ENCODE results near the gene CFAP20. TPM values are rescaled to one million over a fixed set of nuclear protein-coding genes. Genes with fewer than 3 reads are reported as not detected.
"Not testable (repeated sequence)": the region's sequence is repeated elsewhere in the genome, so short reads cannot be mapped to it uniquely, and the experiment has no call there.

CFAP20 gene
- total and polyA plus RNA-seq, 2 donors: 39.8 to 51.2 TPM

- no peak overlapping the region for H3K27ac ChIP-seq (ENCODE audit: low read depth)
- H3K4me1 ChIP-seq (ENCODE audit: insufficient read depth): no peaks in the 10 kb centered on the region
- H3K36me3 ChIP-seq (ENCODE audit: insufficient read depth): no peaks in the 10 kb centered on the region
- DNase-seq (ENCODE audit: extremely low spot score): no peak
- WGBS: 84% methylated on average over 12 of the region's 12 CpGs
- H3K4me3 ChIP-seq (ENCODE audit: low read depth, low read length): no peak overlapping the region
Measured at GRCh38 chr16:58099097-58099955, 29.9 kb downstream of the CFAP20 start.

- Histone ChIP-seq H3K36me3 (ENCODE audit: insufficient read depth) (no peaks in the 10 kb centered on the region), H3K4me1 (ENCODE audit: insufficient read depth) (no peaks in the 10 kb centered on the region), H3K4me3 (ENCODE audit: low read depth, low read length) (no peak overlapping the region), H3K27ac (ENCODE audit: low read depth) (no peak overlapping the region)
- WGBS: 77% methylated on average over 12 of the region's 12 CpGs
- DNase-seq (ENCODE audit: extremely low spot score): no peak
Measured at GRCh38 chr16:58098207-58099096, 30.7 kb downstream of the CFAP20 start.

GRCh38 chr16:58096249-58096648 is 32.9 kb downstream of the CFAP20 start:
- no peaks in the 10 kb centered on the region for H3K36me3 ChIP-seq (ENCODE audit: insufficient read depth)
- H3K4me3 ChIP-seq (ENCODE audit: low read depth, low read length): no peak overlapping the region
- no peak for DNase-seq (ENCODE audit: extremely low spot score)
- WGBS: 69% methylated on average over 2 of the region's 2 CpGs
- no peak overlapping the region for H3K27ac ChIP-seq (ENCODE audit: low read depth)
- no peaks in the 10 kb centered on the region for H3K4me1 ChIP-seq (ENCODE audit: insufficient read depth)

- not testable (repeated sequence) for DNase-seq (ENCODE audit: extremely low spot score); H3K4me1 ChIP-seq (ENCODE audit: insufficient read depth); H3K36me3 ChIP-seq (ENCODE audit: insufficient read depth); H3K27ac ChIP-seq (ENCODE audit: low read depth); H3K4me3 ChIP-seq (ENCODE audit: low read depth, low read length)
- 78% methylated on average over 6 of the region's 6 CpGs for WGBS
Measured at GRCh38 chr16:58095575-58095960, 33.6 kb downstream of the CFAP20 start.

GRCh38 chr16:58094791-58095574 is 34.2 kb downstream of the CFAP20 start:
- Histone ChIP-seq H3K4me3 (ENCODE audit: low read depth, low read length) (no peak overlapping the region), H3K4me1 (ENCODE audit: insufficient read depth) (no peaks in the 10 kb centered on the region), H3K27ac (ENCODE audit: low read depth) (no peak overlapping the region), H3K36me3 (ENCODE audit: insufficient read depth) (no peaks in the 10 kb centered on the region)
- WGBS: 75% methylated on average over 15 of the region's 15 CpGs
- no peak for DNase-seq (ENCODE audit: extremely low spot score)

GRCh38 chr16:58094026-58094425 is 35.2 kb downstream of the CFAP20 start:
- DNase-seq (ENCODE audit: extremely low spot score): no peak
- 81% methylated on average over 5 of the region's 5 CpGs for WGBS
- Histone ChIP-seq H3K36me3 (ENCODE audit: insufficient read depth) (no peaks in the 10 kb centered on the region), H3K27ac (ENCODE audit: low read depth) (no peak overlapping the region), H3K4me3 (ENCODE audit: low read depth, low read length) (no peak overlapping the region), H3K4me1 (ENCODE audit: insufficient read depth) (no peaks in the 10 kb centered on the region)

GRCh38 chr16:58090396-58090795 is 38.8 kb downstream of the CFAP20 start:
- DNase-seq (ENCODE audit: extremely low spot score); H3K4me1 ChIP-seq (ENCODE audit: insufficient read depth); H3K27ac ChIP-seq (ENCODE audit: low read depth); H3K36me3 ChIP-seq (ENCODE audit: insufficient read depth); H3K4me3 ChIP-seq (ENCODE audit: low read depth, low read length): not testable (repeated sequence)
- WGBS: 97% methylated on average over 3 of the region's 3 CpGs

GRCh38 chr16:58088091-58088490 is 41.1 kb downstream of the CFAP20 start:
- H3K27ac ChIP-seq (ENCODE audit: low read depth): no peak overlapping the region
- 43% methylated on average over 9 of the region's 9 CpGs for WGBS
- H3K4me1 ChIP-seq (ENCODE audit: insufficient read depth): no peaks in the 10 kb centered on the region
- H3K36me3 ChIP-seq (ENCODE audit: insufficient read depth): no peaks in the 10 kb centered on the region
- no peak overlapping the region for H3K4me3 ChIP-seq (ENCODE audit: low read depth, low read length)
- DNase-seq (ENCODE audit: extremely low spot score): no peak

GRCh38 chr16:58087209-58087913 is 41.8 kb downstream of the CFAP20 start:
- H3K4me3 ChIP-seq (ENCODE audit: low read depth, low read length): no peak overlapping the region
- H3K36me3 ChIP-seq (ENCODE audit: insufficient read depth): no peaks in the 10 kb centered on the region
- 95% methylated on average over 23 of the region's 23 CpGs for WGBS
- H3K4me1 ChIP-seq (ENCODE audit: insufficient read depth): no peaks in the 10 kb centered on the region
- no peak overlapping the region for H3K27ac ChIP-seq (ENCODE audit: low read depth)
- no peak for DNase-seq (ENCODE audit: extremely low spot score)

GRCh38 chr16:58086381-58087208 is 42.6 kb downstream of the CFAP20 start:
- Histone ChIP-seq H3K4me1 (ENCODE audit: insufficient read depth) (no peaks in the 10 kb centered on the region), H3K36me3 (ENCODE audit: insufficient read depth) (no peaks in the 10 kb centered on the region), H3K4me3 (ENCODE audit: low read depth, low read length) (no peak overlapping the region), H3K27ac (ENCODE audit: low read depth) (no peak overlapping the region)
- 84% methylated on average over 19 of the region's 19 CpGs for WGBS
- DNase-seq (ENCODE audit: extremely low spot score): no peak

GRCh38 chr16:58085584-58086251 is 43.5 kb downstream of the CFAP20 start:
- Histone ChIP-seq H3K36me3 (ENCODE audit: insufficient read depth) (no peaks in the 10 kb centered on the region), H3K27ac (ENCODE audit: low read depth) (no peak overlapping the region), H3K4me1 (ENCODE audit: insufficient read depth) (no peaks in the 10 kb centered on the region), H3K4me3 (ENCODE audit: low read depth, low read length) (no peak overlapping the region)
- no peak for DNase-seq (ENCODE audit: extremely low spot score)
- 85% methylated on average over 21 of the region's 21 CpGs for WGBS

GRCh38 chr16:58085171-58085570 is 44.0 kb downstream of the CFAP20 start:
- no peak for DNase-seq (ENCODE audit: extremely low spot score)
- Histone ChIP-seq H3K36me3 (ENCODE audit: insufficient read depth) (no peaks in the 10 kb centered on the region), H3K27ac (ENCODE audit: low read depth) (no peak overlapping the region), H3K4me1 (ENCODE audit: insufficient read depth) (no peaks in the 10 kb centered on the region), H3K4me3 (ENCODE audit: low read depth, low read length) (no peak overlapping the region)
- 91% methylated on average over 11 of the region's 11 CpGs for WGBS
